GM19467 (cell line): Measurements from ENCODE around the gene HADHB.
"Not testable (repeated sequence)": the region's sequence is repeated elsewhere in the genome, so short reads cannot be mapped to it uniquely, and the experiment has no call there.

Experiments
- ATAC-seq: cut with Tn5 transposase; IDR thresholded peaks from one replicate; pipeline ENCODE4 v1.9.1; 2021; ENCODE audit warnings: mild to moderate bottlenecking, moderate library complexity; ENCODE audit not compliant: unreplicated experiment

The HADHB gene

DNA sequence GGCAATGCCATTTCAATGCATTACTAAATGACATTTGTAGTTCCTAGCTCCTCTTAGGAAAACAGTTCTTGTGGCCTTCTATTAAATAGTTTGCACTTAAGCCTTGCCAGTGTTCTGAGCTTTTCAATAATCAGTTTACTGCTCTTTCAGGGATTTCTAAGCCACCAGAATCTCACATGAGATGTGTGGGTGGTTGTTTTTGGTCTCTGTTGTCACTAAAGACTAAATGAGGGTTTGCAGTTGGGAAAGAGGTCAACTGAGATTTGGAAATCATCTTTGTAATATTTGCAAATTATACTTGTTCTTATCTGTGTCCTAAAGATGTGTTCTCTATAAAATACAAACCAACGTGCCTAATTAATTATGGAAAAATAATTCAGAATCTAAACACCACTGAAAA lies 45.3 kb downstream of the HADHB start:
- ATAC-seq: no peak

GRCh38 chr2:26292646-26293045 lies 47.9 kb downstream of the HADHB start:
- ATAC-seq: no peak

GRCh38 chr2:26295511-26295910 lies 50.8 kb downstream of the HADHB start:
- no peak for ATAC-seq

DNA sequence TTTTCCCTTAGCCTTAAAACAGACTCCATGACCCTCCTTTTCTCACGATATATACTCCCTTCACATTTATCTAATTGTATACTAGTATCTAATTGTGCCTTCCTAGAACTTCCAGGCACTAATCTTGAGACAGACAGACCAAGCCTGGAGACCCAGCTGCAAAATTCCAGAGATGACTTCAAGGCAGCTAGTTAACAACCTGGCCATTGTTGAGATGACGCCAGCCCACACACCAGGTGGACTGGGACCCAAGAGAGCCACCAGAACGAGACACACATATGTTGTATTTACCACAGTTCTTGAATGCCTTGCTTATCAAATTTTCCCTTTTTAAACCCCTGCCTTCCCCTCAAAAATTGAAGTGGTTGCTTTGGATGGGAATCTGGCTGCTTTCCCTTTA lies 52.3 kb downstream of the HADHB start:
- no peak for ATAC-seq

DNA sequence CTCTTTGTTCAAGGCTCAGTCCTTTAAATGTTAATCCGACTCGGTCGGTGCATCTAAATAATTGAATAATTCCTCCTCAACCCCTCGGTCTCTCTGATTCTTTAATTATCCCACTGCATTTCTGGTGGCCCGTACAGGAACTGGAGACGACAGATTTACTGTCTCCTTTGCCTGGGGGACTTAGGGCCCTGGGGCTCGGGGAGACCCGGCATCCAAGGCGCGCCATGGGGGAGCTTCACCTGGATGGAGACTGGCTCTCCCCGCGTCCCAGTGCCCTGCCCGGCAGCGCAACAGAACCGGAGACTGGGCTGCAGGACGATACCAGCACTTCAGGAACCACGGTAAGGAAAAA lies 53.5 kb downstream of the HADHB start:
- no peak for ATAC-seq

DNA sequence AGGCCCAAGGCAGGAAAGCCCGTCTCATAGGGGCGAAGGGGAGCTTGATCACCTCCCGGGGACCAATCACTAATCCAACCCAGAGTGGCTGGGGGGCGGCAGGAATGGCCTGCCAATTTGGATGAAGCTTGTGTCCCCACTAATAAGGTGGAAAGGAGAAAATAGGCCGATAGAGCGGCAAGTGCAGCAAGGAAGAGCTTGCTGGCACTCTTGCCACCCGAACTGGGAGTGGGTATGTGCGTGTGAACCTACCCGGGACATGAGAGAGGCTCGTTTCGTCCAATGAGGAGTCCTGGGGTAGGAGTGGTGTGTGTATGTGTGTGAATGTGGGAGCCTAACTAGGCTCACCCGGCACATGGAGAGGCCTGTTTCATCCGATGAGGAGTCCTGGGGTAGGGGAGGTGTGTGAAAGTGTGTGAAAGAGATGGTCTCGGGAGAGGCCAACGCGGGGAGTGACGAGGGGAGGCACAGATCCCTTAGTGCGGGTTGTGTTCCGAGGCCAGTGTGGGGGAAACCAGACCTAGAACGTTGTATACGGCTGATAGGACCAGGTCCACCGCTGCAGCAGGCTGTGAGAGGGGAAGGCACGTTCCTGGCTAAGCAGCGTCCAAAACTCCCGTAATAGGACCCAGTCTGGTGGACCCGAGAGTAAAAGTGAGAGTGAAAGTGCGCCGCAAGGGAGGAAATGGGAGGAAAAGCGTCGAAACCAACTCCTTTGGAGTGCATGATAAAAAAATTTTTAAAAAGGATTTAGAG lies 54.1 kb downstream of the HADHB start:
- ATAC-seq: no peak

GRCh38 chr2:26299471-26300101 lies 54.8 kb downstream of the HADHB start:
- ATAC-seq: no peak

- ATAC-seq: no peak
Observed at GRCh38 chr2:26300234-26300925, 55.6 kb downstream of the HADHB start.

GRCh38 chr2:26302846-26303245 lies 58.1 kb downstream of the HADHB start:
- ATAC-seq: no peak

- ATAC-seq: not testable (repeated sequence)
Observed at GRCh38 chr2:26305094-26305493, 60.4 kb downstream of the HADHB start.

- ATAC-seq: no peak
Observed at GRCh38 chr2:26305540-26305939, 60.8 kb downstream of the HADHB start.

- no peak for ATAC-seq
Observed at GRCh38 chr2:26309921-26310320, 65.2 kb downstream of the HADHB start.

DNA sequence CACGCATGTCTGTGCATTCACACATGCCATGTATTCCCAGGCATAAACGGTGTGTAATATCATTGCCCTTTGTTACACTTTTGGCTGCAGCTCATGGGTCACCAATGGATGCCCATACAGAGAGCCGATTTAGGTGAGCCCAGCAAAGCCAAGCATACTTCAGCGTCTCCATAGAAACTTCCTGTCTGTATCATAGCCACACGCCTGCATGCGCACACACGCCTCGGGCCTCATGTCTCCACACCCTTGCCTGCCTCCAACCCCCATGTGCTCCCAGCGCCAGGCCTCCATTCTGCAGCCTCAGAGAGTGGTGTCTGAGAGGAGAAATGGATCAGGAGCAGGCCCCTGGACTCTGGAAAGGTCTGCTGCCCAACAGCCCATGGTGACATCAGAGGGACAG lies 67.7 kb downstream of the HADHB start:
- ATAC-seq: no peak

DNA sequence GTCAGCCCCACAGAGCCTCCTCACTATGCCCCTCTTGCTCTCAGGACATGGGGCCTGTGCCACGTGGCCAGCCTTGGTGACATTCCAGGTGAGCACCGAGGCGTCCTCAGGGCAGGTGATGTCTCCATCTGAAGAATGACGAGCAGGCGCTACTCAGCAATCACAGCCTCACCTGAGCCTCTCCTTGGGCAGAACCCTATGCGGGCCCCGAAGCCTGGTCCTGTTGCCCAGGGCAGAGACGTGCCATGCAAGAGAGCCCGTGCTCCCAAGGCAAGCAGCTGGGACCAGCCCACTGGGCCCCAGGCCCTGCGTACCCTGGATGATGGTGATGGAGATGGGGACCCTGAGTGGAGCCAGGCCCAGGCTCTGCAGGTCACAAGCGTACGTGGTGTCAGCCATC lies 68.7 kb downstream of the HADHB start:
- no peak for ATAC-seq

DNA sequence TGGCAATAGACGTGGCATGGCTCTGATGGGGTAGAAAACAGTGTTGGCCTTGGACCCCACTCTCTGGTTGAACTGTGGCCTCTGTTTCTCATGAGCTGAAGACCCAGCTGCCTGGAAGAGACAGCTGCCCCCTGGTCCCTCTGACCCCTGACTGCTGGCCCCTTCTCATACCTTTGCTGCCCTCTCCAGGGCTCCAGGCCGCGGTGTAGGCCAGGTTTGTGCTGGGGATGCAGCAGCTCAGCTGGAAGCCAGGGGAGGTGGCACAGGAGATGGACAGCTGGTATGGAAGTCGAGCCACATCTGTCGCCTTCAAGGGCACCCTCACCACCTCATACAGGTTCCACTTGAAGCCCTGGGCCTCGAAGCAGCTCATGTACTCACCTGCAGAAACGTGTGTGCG lies 69.5 kb downstream of the HADHB start:
- ATAC-seq: no peak

DNA sequence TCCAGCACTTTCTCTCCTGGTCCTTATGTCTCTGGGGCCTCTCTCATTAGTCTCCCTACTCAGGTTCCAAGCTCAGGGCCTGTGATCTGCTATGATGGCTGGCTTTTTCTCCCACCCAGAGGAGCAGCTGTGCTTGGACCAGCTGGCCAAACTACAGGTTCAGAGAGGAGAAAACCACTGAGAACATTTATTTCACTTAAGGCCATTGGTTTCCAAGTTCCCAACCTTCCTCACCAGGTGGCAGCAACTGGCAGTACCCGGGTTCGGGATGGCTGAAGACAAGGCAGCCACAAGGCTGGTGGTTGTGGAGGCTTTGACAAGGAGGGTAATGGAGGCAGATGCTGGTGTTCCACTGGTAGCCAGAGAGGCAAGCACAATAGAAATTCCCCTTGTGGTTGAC lies 71.3 kb downstream of the HADHB start:
- ATAC-seq: no peak

DNA sequence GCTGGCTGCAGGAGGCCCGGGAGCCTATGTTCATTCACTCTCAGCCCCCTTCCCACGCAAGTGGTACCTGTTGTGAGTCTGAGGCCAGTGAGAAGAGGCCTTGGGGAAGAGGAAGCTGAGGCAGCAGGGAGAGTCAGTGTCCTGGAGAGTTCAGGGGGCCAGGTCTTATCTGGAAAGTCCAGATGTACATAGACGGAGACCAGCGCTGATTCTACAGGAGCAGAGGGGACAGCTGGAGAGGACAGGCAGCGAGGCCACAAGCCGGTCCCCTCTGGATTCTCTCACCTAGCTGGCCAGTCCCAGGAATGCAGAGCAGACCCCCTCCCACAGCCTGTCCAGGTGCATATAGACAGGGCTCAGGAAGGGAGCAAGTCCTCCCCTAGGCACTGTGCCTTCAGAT lies 72.1 kb downstream of the HADHB start:
- ATAC-seq: no peak

GRCh38 chr2:26317377-26318105 lies 72.8 kb downstream of the HADHB start:
- no peak for ATAC-seq

- no peak for ATAC-seq
Observed at GRCh38 chr2:26318950-26319349, 74.2 kb downstream of the HADHB start.

DNA sequence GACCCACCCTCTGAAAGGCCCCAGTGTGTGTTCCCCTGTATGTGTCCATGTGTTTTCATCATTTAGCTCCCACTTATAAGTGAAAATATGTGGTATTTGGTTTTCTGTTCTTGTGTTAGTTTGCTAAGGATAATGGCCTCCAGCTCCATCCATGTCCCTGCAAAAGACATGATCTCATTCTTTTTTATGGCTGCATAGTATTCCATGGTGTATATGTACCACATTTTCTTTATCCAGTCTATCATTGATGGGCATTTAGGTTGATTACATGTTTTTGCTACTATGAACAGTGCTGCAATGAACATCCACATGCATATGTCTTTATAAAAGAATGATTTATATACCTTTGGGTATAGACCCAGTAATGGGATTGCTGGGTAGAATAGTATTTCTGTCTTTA lies 79.7 kb downstream of the HADHB start:
- ATAC-seq: not testable (repeated sequence)

DNA sequence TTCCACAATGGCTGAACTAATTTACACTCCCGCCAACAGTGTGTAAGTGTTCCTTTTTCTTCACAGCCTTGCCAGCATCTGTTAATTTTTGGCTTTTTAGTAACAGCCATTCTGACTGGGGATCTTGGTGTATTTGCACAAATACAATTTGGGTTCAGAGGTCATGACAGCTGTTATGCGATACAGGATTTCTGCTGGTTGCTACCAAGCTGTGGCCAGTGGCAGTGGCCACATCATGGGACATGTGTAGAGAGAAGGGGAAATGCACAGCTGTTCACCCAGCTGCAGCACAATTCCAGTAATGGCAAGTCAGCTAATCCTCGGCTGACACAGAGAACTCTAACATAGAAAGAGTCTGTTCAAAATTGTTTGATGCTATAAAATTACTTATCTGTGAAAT lies 80.2 kb downstream of the HADHB start:
- ATAC-seq: no peak

GRCh38 chr2:26325851-26326250 lies 81.1 kb downstream of the HADHB start:
- ATAC-seq: no peak
